NCI-H128 (cell line): ENCODE measurements around the gene MTAP.

Experiments used
- DNase-seq: peaks from one replicate; lab custom pipeline; 2025; ENCODE audit not compliant: unreplicated experiment; lab: John Stamatoyannopoulos, UW

MTAP gene

DNA sequence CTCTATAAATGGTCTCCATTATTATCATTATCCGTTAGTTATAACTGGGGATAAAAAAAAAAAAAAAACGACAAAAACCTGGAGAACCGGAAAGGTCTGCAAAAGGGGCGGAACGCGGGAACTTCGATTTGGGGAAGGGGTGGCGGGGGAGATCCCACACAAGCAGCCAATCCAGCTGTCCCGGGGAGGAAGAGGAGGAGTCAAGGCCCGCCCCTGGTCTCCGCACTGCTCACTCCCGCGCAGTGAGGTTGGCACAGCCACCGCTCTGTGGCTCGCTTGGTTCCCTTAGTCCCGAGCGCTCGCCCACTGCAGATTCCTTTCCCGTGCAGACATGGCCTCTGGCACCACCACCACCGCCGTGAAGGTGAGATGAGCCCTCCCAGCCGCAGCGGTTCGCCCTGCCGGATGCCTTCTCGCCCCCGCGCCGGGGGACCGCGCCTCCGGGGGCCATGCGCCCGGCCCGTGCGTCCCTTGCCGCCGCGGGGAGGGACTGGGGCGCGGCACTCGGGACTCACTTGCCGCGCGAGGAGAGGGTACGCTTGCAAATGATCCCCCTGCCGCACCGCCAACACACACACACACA is at the start of gene MTAP:
TSS of gene MTAP (plus strand) at position 219 of the 583 bp plus-strand sequence. CDS start at position 332, 113 bp downstream.
- DNase-seq, result peak; percentile 89

DNA sequence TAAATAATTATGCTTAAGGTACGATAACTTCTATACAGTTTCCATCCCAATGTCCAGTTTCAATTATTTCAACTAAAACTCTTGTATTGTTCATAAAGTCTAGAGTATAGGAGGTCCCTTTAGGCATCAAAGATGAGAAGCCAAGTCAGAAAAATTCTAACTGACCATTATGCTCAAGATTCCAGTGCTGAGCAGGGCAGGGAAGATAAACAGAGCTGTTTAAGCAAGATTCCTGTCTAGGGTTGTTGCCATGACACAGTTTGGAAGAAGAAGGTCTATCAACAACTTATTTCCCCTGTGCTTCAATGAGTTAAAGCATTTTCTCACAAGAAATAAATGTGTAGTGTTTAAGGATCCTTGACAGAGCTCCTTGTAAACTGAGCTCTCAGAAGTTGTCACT is 48.9 kb upstream of the MTAP start:
- DNase-seq, result no peak

DNA sequence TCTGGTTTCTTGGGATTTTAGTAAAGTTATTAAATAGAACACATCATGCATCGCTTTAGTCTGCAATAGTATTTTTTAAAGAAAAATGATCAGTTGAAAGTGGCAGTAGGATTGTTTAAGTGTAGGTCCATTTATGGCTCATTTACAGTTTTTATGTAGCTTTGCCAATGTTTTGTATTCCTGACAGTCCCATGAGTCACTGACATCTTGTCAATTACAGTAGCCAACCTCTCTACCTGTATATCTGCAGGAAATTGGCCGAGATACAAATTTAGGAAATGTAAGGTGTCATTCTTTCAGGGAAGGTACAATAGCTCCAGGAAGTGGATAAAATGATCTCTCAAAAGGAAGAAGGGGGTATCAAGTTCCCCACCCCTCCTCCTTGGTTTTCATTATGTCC is 47.7 kb upstream of the MTAP start:
- DNase-seq, result no peak

DNA sequence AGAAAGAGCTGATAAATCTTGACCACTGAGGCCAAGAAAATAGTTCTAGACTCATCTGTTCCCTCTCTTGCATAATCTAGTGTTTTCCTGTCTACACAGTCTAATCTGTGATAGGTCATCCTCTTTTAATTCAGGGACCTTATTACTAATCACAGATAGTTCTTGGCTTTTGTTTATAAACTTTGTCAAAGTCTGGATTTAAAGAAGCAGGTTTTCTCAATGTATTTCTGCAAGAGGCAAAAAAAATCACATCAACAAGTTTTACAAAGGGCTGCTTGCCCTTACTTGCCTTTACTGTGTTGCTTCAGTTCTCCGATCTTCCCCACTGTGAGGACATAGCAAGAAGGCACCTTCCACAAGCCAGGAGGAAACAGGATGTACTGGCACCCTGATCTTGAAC is 43.9 kb upstream of the MTAP start:
- no peak for DNase-seq

DNA sequence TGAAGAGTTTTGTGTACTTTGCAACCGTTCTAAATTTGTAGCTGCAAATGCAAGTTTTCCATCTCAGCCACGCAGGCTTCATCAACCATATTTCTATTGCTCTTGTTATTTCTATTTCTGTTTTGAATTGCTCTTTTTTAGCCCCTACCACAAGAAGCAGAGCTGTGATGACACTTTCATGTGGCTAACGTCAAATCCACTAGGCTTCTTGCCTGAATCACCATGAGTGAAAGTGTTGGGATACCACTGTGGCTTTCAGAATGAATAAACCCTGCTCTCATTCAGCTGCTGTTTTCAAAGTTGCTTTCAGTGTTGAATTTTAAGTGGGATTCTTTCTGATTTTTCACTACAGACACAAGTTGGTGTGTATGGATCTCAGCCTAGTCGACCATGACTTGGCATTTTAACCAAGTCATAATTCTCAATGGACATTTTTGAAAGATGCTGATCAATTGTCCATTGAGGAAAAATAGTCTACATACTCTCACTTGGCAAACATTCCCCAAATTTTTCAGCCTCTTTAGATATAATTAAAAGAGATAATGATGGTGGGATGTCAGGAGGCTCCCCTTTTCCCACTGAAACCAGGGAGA is 41.0 kb upstream of the MTAP start:
- DNase-seq, result no peak

DNA sequence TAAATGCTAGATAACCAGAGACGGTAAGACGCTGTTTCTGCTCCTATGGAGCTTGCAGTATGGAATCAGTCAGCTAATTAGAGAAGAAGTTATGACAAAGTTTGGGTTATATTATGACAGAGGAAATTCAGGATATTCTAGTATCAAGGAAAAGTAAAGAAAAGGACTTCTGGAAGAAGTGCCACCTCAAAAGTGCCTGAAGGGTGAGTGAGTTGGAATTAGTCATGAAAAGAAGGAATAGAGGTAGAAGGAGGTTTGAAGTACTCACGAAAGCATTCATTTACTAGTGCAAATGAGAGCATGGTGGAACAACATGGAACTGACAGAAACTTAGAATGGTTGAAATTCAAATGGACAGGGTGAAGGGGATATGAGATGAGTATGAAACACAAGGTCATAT is 40.4 kb upstream of the MTAP start:
- no peak for DNase-seq

DNA sequence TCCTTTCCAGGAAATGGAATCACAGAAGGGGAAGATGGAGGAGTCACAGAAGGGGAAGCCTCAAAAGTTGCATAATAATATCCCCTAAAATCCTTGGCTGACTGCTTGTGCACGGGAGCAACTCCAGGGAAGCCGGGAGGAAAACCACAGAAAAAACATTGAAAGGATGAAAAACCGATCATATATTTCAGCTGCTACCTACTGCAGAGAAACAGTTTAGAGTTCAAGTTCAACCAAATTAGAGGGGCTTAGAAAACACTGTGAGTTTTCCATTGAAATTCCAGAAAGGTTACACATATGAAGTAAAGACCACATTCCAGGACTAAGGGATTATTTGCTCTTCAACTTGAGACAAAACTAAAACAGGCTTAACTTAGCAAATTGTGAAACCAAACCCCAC is 37.6 kb upstream of the MTAP start:
- no peak for DNase-seq

DNA sequence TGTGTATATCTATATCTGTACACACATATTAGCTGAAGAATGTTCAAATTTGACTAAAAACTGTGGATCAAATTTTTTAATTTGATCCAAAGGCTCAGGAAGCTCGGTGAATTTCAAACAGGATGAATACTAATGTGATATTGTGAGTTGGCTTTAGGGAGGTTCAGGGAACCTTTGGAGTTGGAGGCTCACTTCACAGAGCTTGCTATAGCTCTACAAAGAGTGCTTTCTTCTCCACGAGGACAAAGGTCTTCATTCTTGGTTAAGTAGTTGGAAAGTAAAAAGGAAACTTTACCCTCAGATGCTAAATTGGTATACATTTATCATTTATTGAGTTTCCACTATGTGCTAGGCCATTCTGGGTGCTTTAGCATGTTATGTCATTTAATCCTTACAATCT is 36.3 kb upstream of the MTAP start:
- DNase-seq, result no peak

DNA sequence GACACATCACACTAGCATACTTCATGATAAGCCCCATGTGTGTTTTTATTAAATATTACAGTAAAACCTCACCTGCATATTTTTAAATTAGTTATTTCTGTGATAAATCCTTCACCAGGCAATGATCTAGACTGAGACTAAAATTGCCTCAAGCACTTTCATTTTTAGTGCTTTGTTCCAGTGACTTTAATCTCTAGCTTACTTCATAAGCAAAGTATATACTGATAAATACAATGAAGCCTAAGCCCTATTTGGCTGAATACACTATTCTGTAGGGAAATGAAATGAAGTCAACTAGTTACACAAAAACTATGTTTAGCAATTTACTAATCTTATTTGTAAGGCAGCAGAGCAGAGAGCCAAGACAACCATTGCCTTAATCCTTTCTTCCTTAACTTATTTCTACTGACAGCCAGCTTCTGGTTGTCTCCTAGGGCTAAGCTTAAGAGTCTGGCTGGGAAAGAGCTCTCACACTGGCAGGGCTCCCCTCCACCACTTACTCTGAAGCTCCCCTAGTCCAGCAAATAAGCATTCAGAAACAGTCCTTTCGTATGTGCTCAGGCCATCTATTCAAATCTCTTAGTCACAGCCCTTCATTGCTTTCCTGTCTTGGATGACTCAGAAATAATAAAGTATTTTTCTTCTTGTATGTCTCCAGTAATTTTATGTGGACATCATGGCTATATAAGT is 31.4 kb upstream of the MTAP start:
- no peak for DNase-seq

DNA sequence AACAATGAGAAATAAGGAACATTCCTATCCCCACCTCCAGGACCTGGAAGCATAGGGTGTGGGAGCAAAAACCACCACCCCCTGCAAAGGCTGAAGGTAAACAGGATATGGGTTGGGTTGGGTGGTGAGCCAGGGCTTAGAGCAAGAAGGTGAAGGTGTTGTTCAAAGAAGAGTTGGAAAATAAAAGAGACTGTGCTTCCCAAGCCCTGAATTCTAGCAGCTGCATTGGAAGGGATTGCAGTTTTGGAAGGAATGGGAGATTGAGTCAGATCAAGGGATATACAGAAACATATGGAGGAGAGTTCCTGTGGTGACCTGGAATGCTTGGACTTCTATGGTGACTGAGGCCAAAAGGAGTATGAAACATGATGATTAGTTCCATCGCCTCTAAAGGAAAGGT is 24.7 kb upstream of the MTAP start:
- DNase-seq, result no peak

DNA sequence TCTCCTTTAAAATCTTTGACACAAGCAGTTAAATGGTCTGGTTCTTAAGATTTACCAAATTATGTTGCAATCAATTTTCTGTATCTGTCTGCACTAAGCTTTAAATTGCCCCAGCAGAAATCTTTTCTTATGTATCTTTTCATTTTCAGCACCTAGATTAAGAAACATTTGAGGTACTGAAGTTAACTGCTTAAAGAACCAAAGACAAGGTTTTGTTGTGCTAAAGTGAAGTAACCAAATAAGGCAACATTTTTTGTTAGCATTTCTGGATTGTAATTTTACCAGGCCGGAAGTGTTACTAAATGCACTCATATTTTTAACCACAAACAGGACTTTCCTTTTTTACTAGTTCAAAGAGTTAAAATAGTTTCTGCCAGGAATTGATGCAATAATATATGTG is 24.1 kb upstream of the MTAP start:
- no peak for DNase-seq

DNA sequence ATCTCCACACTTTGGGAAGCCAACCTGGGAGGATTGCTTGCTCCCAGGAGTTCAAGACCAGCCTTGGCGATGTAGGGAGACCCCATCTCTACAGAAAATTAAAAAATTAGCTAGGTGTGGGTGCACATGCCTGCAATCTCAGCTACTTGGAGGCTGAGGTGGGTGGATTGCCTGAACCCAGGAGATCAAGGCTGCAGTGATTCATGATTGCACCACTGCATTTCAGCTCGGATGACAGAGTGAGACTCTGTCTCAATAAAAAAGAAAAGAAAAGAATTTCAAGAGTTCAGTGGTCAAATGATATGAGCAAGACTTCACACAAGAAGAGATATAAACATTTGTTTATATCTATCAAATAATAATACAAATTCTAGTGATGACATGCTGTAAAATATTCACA is 23.0 kb upstream of the MTAP start:
- DNase-seq, result no peak

DNA sequence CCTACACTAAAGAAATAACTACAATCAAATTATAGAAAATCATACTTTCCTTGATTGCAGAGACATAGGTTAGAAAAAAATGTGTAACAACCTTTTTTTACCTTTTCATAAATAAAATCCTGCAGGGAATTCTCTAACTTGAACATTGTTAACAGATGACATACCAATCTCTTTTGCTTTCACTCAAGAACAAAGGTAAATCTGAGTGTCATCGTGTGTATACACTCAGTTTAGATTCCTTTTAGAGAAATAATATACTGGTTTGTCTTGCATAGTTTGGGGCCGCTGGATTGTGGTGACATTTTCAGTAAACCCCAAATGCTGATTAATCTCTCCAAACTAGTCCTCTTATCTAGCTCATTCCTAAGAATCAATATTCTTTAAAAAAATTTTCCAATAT is 20.8 kb upstream of the MTAP start:
- DNase-seq, result no peak

DNA sequence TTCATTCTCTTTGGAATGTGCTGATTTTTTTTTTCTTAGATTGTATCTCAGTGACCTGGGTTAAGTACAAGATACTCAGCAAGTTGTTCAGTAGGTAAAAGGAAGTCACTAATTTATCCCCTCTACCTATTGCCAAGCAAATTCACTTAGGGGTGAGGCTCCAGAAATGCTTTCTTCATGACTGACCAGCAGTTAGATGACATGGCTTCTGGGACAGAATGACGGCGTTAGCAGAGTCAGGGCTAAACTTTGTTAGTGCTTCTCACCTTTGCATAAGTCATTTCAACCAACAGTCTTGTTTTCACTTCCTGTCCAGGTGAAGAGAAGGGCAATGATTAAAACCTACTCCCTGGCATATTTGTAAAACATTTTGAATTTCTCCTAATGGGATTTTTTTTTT is 20.2 kb upstream of the MTAP start:
- no peak for DNase-seq

DNA sequence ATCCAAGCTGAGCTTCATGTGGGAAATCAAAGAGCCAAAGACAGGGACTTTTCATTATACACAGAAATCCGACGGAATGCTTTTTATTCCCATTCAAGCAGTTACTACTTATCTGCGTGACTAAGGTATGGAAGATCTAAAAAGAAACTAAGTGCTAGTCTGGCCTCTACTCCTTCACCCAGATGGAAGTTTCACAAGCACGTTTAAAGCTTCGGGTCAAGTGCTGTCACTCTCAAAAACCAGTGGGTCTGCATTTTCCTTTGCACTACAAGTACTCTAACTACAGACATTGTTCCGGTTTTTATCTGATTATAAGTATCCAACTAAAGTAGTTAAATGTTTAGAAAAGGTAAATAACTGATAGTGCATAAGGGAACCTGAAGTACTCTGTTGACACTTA is 13.7 kb upstream of the MTAP start:
- no peak for DNase-seq

DNA sequence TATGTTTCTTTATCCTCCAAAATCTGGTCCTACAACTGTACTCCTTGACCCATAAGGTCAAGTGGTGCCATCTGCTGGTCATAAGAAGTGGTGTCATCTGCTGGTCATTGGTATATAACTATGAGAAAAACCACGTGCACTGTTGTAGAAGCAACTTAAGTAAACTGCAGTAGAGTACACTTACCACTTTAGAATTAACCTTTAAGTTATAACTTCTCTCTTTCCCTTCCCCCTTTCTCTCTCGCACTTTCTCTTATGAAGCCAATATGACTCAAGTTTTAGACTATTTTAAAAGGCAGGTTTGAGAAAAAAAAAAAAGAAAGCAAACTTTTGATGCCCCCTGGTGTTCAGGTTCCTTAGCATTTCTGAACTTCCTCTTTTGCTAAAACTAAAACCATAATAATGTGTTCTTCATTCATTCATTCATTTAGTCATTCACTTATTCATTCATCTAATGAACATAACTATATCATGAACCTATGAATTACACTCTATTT is 12.8 kb upstream of the MTAP start:
- peak; percentile 37 for DNase-seq

DNA sequence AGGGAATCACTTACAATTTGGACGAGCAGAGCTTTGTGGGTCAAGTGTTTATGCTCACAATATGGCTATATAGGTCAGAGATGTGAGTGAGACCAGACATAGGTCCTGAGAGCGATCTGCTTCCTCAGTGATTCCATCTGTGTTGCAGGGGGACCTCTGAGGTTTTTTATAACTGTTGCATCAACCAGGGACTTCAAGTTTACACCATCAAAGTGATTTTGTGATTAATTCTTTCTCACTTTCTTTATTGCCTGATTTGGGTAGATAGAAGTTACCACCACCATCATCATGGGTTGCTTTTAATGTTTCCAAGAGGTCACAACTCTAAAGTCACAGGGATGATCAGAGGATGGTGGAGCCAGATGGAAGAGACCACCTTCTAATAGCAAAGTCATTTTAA is 7.0 kb upstream of the MTAP start:
- no peak for DNase-seq

DNA sequence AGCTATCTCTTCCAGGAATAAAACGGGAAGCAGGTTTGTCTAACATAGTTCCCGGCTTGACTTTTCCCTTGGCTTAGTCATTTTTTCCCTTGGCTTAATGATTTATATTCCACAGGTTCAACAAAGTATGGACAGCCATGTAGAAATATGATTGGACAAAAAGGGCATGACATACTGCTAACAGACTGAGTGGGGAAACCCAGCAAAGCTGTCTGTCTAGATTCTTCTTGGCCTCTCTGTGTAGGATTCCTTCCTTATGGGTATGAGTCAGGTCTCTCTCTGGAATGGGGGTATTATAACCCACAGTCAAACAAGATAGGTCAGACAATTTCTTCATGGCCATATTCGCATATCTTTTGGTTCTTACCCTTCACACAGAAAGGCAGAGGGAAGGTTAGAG is 5.7 kb upstream of the MTAP start:
- no peak for DNase-seq

DNA sequence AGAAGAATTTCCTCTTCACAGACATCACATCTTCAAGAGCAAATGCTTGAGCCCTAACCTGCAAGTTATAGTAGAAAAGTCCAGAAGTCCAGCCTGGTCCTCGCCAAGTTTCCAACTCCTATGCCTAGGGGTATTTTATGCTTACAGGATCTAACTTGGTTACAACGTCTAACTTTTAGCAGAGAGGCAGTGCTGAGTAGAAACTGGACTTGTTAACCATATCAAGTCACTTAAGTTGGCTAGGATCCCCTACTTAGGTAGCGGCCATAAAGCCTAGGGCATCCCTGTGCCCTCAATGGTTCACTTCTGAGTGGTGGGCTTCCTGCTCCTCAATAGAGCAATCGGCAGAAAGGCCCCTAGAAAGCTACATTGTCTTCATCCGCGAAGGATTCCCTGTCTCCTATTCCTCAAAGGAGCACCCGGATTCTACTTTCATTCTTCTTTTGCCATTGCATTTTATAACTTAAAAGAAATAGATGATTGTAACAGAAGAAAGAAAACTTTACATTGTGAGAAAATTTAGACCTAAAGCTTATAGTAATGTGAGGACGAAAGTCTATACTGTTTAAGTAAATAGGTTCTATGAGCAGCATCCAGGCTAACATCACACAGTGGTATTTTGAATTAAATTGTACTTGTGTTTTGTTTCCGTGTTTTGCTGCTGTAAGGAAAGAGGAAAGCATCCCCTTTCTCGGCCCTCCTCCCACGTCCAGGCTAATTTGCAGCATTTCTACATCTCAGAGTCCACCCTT is 1.3 kb upstream of the MTAP start:
- no peak for DNase-seq

DNA sequence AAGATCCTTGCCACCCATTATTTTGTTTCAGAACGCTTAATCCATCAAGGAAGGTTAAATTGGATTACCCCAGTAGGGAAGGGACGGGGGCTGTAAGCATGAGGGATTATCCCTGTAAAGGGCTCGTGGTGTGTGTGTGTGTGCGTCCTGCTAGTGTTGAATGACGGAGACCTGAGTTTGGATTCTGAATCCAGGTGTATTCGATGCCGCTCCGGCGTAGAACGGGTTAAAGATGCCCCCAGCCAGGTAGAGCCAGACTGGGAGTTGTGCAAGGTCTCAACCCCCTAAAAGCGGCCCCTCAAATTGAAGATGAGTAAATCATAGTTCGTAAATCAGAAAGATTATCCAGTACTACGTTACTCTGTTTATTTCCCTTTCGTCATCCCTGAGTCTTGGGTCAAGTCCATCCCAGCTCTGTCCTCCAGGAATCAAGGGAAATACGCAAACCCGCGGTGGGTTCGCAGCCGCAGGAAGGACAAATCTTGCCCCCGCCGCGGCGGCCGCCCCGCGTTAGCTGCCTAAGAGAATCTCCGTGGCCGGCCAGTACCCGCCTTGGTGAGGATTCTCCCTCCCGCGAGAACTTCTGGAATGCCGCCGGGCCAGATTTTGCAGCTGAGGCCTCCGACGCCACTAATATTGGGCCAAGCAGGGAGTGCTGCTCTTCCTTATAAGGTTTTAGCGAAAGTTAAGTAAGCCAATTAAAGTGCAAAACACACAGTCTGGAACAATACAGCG is 586 bp upstream of the MTAP start:
- DNase-seq, result peak; percentile 44

DNA sequence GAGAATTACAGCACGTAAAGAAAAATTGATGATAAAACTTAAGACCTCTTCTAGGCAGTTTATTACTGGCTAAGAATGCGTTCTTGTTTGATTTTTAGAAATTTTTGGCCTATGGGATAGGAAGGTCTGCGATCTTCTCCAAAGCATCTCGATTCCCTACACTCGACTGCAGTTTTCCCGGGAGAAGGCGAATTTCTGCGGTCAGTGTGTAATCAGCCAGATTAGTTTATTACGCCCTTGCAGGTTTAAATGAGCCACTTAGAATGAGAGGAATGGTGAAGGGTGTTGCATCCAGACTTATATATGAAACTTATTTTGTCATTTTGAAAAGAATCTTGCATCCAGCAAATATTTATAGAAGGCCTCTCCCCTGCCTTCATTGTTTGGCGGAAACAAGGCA is 1.2 kb downstream of the MTAP start:
- DNase-seq, result no peak
